Spleen (tissue), 11 donors: ENCODE data around the gene IL1RAPL1. TPM values are rescaled to one million over a fixed set of nuclear protein-coding genes. Genes with fewer than 3 reads are reported as not detected.

Experiments
- DNase-seq: peaks from one replicate; pipeline ENCODE4 v3.0.0-alpha.2; 2020
- H3K27ac ChIP-seq, 8 donors: fragments of 200-600 bp; sonication (generic) in 7 of 8; 1 replicate in 4 of 8; 2 replicates in 4 of 8; pipeline versions ENCODE4 v1.5.0 to v1.8.0; 2016 to 2021; ENCODE audit warnings: inconsistent platforms in 4 of 8, mild to moderate bottlenecking in 4 of 8, moderate library complexity in 1 of 8
- H3K27me3 ChIP-seq, 7 donors: fragments of 200-600 bp; sonication (generic) in 6 of 7; replicated peaks in 1 of 7; 1 replicate in 4 of 7; 2 replicates in 3 of 7; pipeline versions ENCODE4 v1.5.0 to v1.8.0; 2016 to 2021; ENCODE audit warnings: inconsistent platforms in 3 of 7, mild to moderate bottlenecking in 1 of 7
- H3K36me3 ChIP-seq, 6 donors: fragments of 200-600 bp; sonication (generic) in 5 of 6; 1 replicate in 4 of 6; 2 replicates in 2 of 6; pipeline versions ENCODE4 v1.5.0 to v1.8.0; 2016 to 2021; ENCODE audit warnings: inconsistent platforms in 2 of 6
- H3K4me1 ChIP-seq, 6 donors: fragments of 200-600 bp; sonication (generic) in 5 of 6; 1 replicate in 3 of 6; 2 replicates in 3 of 6; pipeline versions ENCODE4 v1.5.0 to v1.8.0; 2016 to 2021; ENCODE audit warnings: inconsistent platforms in 3 of 6
- H3K4me3 ChIP-seq, 8 donors: fragments of 200-600 bp; sonication (generic) in 7 of 8; 1 replicate in 4 of 8; 2 replicates in 4 of 8; pipeline versions ENCODE4 v1.5.0 to v1.8.0; 2016 to 2021; ENCODE audit warnings: inconsistent platforms in 4 of 8, mild to moderate bottlenecking in 4 of 8, moderate library complexity in 2 of 8
- H3K9me3 ChIP-seq, 8 donors: fragments of 200-600 bp; sonication (generic) in 7 of 8; 1 replicate in 4 of 8; 2 replicates in 4 of 8; pipeline versions ENCODE4 v1.5.0 to v1.8.0; 2016 to 2021; ENCODE audit warnings: inconsistent platforms in 4 of 8
- POLR2A ChIP-seq, 3 donors: fragments of 450-650 bp; IDR thresholded peaks; one replicate each; pipeline ENCODE4 v1.5.1; 2017; ENCODE audit warnings: antibody characterized with exemption in 3 of 3, mild to moderate bottlenecking in 1 of 3
- POLR2AphosphoS5 ChIP-seq, 3 donors: sonication (generic); formaldehyde crosslinking; IDR thresholded peaks; one replicate each; pipeline ENCODE4 v1.5.1; 2017; ENCODE audit warnings: antibody characterized with exemption in 3 of 3
- WGBS, 5 donors: extraction: QIAGEN DNeasy Blood & Tissue Kit in 3 of 5; methylation state at CpG; one replicate each; pipeline versions ENCODE4 v1.1.5 to v1.1.7; 2013 to 2018; 5-methylcytosine and 5-hydroxymethylcytosine counted together
- intact Hi-C: fragments of 100-400 bp; cut with DNase I; formaldehyde crosslinking; loops from one replicate; pipeline ENCODE4 v1.15.0; 2023; ENCODE audit warnings: low total_unique reads
- polyA plus RNA-seq, 3 donors: library from polyadenylated mRNA; stranded (reverse); fragments of 200-250 nt; gene quantifications; one replicate each; pipeline ENCODE4 v1.2.1, GENCODE V29; 2013
- total RNA-seq, 7 donors: library from RNA; depleted of rRNA in 3 of 7; stranded (reverse); fragments of >200 nt in 3 of 7; fragmentation: NEBNext Ultra II Directional in 4 of 7; extraction: Animal tissue kit (Norgen Biotek cat#: 25700) in 4 of 7; gene quantifications; one replicate each; pipeline versions ENCODE4 v1.1.0 to v1.2.1, GENCODE V29; 2016 to 2021
- TF ChIP-seq, protein P1 (sequence below), 11 experiments: fragments of 200-600 bp in 7 of 11; fragments of 450-650 bp in 4 of 11; sonication (generic) in 4 of 11; IDR thresholded peaks in 8 of 11; conservative IDR thresholded peaks in 3 of 11; 1 replicate in 7 of 11; 2 replicates in 4 of 11; pipeline versions ENCODE4 v1.4.0 to v1.8.0; 2016 to 2021; ENCODE audit warnings: antibody characterized with exemption in 11 of 11, inconsistent platforms in 4 of 11, mild to moderate bottlenecking in 1 of 11
- donor health status: healthy with polysubstance abuse.
- donor health status: DM: no; HTN: no; CAD: no; lungs with moderate emphysema.
- donor health status: DM: no; HTN: no; CAD: no.
- donor health status: Bipolar disorder and iron deficiency.
- donor health status: healthy.
- donor health status: DM: no; HTN: no; CAD: no.
- donor health status: DM: yes; HTN: yes; CAD: no.

IL1RAPL1 gene
- total and polyA plus RNA-seq, 10 donors: 0.03 to 0.19 TPM; not detected in 8

DNA sequence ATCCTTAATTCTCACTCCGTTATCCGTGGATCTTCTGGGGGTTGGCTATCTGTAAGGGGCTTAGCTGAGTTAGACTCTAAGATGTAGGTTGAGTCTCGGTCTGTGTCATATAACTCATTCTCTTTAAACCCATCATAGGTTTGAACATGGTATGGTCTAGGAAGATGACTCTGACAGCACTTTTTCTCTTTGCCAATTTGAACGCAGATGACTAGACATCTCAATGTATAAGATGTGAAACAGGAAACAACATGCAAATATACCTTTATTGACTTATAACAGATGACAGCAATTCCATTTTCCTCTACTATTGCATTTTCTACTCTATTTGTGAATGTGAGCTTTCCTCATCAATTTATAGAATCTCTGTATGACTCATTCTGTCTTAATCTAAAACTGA, 993.3 kb downstream of the IL1RAPL1 start:
- H3K27ac ChIP-seq: no peak overlapping the region
- no peak for DNase-seq
- no peaks in the 10 kb centered on the region for H3K4me1 ChIP-seq
- TF ChIP-seq POLR2A (IDR thresholded peaks at IDR 0.05) (no peak), POLR2AphosphoS5 (IDR thresholded peaks at IDR 0.05) (no peak)
- TF ChIP-seq, protein P1, sequence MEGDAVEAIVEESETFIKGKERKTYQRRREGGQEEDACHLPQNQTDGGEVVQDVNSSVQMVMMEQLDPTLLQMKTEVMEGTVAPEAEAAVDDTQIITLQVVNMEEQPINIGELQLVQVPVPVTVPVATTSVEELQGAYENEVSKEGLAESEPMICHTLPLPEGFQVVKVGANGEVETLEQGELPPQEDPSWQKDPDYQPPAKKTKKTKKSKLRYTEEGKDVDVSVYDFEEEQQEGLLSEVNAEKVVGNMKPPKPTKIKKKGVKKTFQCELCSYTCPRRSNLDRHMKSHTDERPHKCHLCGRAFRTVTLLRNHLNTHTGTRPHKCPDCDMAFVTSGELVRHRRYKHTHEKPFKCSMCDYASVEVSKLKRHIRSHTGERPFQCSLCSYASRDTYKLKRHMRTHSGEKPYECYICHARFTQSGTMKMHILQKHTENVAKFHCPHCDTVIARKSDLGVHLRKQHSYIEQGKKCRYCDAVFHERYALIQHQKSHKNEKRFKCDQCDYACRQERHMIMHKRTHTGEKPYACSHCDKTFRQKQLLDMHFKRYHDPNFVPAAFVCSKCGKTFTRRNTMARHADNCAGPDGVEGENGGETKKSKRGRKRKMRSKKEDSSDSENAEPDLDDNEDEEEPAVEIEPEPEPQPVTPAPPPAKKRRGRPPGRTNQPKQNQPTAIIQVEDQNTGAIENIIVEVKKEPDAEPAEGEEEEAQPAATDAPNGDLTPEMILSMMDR (IDR thresholded peaks at IDR 0.05 in 8 of 11, conservative IDR thresholded peaks at IDR 0.05 in 3 of 11): no peak
- H3K36me3 ChIP-seq: no peaks in the 10 kb centered on the region
- intact Hi-C loops: no loop called here
- H3K9me3 ChIP-seq: no peaks in the 10 kb centered on the region
- H3K27me3 ChIP-seq: no peaks in the 10 kb centered on the region
- WGBS, 5 donors: 69 to 90% (median 85%) methylated on average over 4 of the region's 4 CpGs
- H3K4me3 ChIP-seq: no peak overlapping the region

DNA sequence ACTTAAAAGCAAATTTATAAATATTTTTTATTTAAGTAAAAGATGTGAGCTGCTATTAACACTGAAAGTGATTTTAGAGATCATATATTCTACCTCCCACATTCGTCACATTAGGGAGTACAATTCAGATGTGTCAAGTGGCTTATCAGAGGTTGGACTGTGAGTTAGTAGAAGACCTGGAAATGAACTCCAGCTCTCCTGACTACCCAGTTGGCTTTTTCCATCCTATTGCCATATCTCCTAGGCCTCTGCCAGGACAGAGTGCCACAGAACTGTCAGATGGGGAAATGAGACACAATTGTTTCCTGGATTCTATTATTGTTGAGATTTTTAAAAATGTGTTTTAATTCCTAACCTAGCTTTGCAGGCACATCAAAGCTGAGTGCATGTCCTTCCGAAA, 994.0 kb downstream of the IL1RAPL1 start:
- H3K9me3 ChIP-seq: no peaks in the 10 kb centered on the region
- TF ChIP-seq POLR2A (IDR thresholded peaks at IDR 0.05) (no peak), POLR2AphosphoS5 (IDR thresholded peaks at IDR 0.05) (no peak)
- TF ChIP-seq, protein P1 (IDR thresholded peaks at IDR 0.05 in 8 of 11, conservative IDR thresholded peaks at IDR 0.05 in 3 of 11): no peak
- no peaks in the 10 kb centered on the region for H3K36me3 ChIP-seq
- 63 to 94% (median 82%) methylated on average over 2 of the region's 2 CpGs for WGBS, 5 donors
- no peaks in the 10 kb centered on the region for H3K4me1 ChIP-seq
- H3K4me3 ChIP-seq: no peak overlapping the region
- H3K27ac ChIP-seq: no peak overlapping the region
- H3K27me3 ChIP-seq: no peaks in the 10 kb centered on the region
- DNase-seq: no peak
- intact Hi-C loops: no loop called here

DNA sequence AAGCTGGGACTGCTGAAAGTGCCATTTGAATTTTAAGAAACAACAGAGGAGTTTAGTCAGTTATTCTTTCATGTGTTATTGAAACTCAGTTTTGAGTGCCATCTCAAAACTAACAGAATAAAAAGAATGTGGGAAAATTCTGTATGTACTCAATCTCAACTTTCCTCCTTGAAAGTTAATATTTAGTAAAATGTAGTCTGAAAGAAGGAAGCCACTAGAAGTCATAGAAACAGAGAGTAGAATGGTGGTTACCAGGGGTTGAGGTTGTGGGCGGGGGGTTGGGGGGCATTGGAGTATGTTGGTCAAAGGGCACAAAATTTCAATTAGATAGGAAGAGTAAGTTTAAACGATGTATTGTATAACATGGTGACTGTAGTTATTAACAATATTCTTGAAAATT, 999.9 kb downstream of the IL1RAPL1 start:
- Histone ChIP-seq H3K27ac (no peak overlapping the region), H3K9me3 (no peaks in the 10 kb centered on the region), H3K27me3 (no peaks in the 10 kb centered on the region), H3K4me1 (no peaks in the 10 kb centered on the region), H3K36me3 (no peaks in the 10 kb centered on the region), H3K4me3 (no peak overlapping the region)
- 54 to 90% (median 71%) methylated on average over 2 of the region's 2 CpGs for WGBS, 5 donors
- TF ChIP-seq, protein P1 (IDR thresholded peaks at IDR 0.05 in 8 of 11, conservative IDR thresholded peaks at IDR 0.05 in 3 of 11): no peak
- TF ChIP-seq POLR2AphosphoS5 (IDR thresholded peaks at IDR 0.05) (no peak), POLR2A (IDR thresholded peaks at IDR 0.05) (no peak)
- intact Hi-C loops: no loop called here
- no peak for DNase-seq

DNA sequence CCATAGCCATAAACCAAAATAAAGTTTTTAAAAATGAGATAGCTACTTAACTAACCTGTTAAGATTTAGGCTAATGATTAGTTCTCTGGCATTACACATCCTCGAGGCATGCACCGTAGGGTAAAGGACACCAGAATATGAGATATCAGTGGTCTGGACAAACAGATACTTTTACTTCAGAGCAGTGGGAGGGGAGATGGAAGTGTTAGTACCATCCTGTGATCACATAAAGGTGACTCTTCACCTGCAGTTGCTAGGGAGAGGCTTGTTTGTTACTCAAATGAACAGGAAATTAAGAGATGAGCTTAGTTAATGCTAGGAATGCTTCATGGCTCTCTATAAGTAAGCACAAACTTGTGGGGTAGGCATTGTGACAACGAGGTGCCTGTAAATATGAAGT, 1003.7 kb downstream of the IL1RAPL1 start:
- H3K9me3 ChIP-seq: peaks cover 0 to 6% (median 0%) of the 10 kb centered on the region in 8 donors
- DNase-seq: no peak
- H3K36me3 ChIP-seq: no peaks in the 10 kb centered on the region
- H3K27ac ChIP-seq: no peak overlapping the region
- no peak overlapping the region for H3K4me3 ChIP-seq
- no peaks in the 10 kb centered on the region for H3K27me3 ChIP-seq
- no peaks in the 10 kb centered on the region for H3K4me1 ChIP-seq
- intact Hi-C loops: no loop called here
- TF ChIP-seq, protein P1 (IDR thresholded peaks at IDR 0.05 in 8 of 11, conservative IDR thresholded peaks at IDR 0.05 in 3 of 11): no peak
- TF ChIP-seq POLR2AphosphoS5 (IDR thresholded peaks at IDR 0.05) (no peak), POLR2A (IDR thresholded peaks at IDR 0.05) (no peak)
- 69 to 89% (median 77%) methylated on average over 3 of the region's 3 CpGs for WGBS, 5 donors
